Suppressor macrophage treated with lipopolysaccharide for 1 hour (primary cell): Measurements from ENCODE around the gene DBNL.

Source experiments
- DNase-seq, 3 donors: peaks; one replicate each; pipeline ENCODE4 v3.0.0-alpha.2; 2020 to 2022

DBNL gene

GRCh38 chr7:44078521-44078920, 34.0 kb downstream of the DBNL start:
- no peak for DNase-seq

GRCh38 chr7:44079331-44080021, 35.0 kb downstream of the DBNL start:
- peak in 1 of 3 donors; percentile 46 for DNase-seq

DNA sequence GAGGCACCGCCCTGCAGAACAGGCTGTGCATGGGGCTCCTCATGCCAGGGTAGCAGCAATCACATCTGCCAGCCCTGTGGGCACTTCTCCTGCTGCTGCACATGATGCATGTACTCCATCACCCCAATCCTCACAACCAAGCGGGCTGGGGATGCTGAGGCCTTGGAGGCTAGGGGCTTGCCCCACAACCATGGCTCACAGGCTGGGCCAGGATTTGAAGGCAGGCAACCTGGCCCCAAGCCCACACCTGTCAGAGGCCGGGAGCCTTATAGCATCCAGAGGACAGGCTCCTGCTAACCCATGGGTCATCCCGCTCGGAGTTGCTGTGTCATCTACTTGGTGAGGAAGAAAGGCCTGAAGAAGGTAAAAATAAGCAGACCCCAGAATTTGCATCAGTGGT, 35.6 kb downstream of the DBNL start:
- DNase-seq, result no peak

DNA sequence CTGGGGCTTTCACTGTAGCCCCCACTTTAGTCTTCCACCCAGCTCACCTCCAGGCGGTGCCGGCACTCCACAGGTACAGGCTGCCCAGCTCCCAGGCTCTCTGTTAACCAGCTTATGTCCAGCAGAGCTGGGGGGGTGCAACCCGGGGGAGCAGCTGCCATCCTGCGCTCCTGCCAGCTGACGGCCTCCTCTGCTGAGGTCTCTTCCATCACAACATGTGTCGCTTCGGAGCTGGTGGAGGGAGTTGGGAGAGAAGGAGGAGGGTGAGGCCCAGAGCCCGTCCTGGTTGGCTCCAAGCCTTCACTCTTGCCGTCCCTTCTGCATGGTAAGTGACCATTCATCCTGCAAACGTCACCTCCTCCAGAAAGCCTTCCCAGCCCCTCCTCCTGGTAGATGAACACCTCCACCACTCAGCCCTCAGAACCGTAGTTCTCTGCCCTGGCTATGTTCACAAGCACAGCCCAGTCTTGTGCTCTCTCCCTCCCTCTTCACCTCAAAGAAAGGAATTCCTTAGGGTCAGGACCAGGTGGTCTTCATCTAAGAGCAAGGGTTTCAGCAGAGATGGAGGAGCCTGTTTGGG, 36.3 kb downstream of the DBNL start:
- DNase-seq, result no peak

DNA sequence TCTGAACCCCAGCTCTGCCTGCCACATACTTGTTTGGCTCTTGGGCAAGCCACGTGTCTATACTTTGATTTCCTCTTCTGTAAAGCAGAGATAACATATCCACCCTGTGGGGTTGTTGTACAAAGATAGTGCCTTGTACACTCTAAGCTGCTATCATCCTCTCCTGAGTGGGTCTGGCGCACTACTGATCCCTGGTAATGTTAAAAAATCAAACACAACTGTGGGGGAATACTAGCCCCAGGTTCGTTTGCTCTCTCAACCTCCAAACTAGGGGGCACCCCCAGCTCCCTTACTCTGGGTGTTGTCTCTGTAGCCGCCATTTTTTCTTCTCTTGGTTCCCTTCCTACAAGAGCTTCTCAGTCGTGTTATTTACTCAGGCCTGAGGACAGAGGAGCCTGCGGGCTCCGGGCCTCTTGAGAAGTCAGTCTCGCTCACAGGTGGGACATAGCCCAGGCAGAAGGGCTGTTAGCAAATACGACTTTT, 36.8 kb downstream of the DBNL start:
- no peak for DNase-seq

DNA sequence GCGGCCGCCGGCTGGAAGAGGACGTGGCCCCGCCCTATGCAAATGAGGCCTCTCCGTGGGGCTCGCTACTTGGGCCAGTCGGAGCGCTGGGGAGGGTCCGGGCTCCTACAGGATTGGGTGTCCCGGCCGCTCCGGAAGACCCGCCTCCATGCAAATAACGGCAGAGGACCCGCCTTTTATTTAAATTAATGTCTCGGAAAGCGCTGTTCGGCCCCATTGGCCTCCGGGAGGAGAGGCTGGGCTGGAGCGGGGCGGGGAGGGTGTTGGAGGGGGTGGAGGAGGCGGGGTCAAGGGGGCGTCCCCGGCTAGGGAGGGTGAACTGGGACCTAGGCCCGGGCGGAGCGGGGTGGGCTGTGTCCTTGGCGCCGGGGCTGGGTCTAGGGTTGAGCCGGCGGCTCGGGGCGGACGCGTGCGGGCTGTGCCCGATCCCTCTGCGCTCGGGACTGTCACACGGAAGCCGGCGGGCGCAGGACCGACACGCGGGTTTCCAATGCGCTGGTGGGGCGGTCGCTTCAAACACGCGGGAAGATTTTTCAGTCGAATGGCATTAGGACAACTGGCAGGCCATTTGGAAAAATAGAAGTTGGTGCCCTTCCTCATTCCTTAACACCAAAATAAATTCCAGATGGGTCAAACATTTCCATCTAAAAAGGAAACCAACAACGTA, 38.2 kb downstream of the DBNL start:
- DNase-seq, result peak; percentile 99

GRCh38 chr7:44083796-44084195, 39.3 kb downstream of the DBNL start:
- no peak for DNase-seq

- no peak for DNase-seq
Measured at GRCh38 chr7:44084701-44085100, 40.2 kb downstream of the DBNL start.

DNA sequence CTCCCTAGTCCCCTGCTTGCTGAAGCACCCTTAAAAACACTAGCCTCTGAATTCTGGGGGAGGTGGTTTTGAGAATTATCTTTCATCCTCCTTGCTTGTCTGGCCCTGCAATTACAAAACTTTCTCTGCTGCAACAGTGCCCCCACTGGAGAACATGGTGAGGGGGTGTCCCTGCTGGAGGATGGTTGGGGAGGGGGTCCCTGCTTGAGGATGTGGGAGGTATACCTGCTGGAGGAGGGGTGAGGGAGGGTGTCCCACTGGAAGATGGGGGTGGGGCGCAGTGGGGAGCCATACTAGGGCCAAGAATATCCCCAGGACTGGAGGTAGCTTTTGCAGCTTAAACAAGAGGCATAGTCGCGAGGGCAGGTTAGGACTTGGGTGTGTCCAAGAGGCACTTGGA, 41.0 kb downstream of the DBNL start:
- DNase-seq, result no peak

- DNase-seq, result no peak
Measured at GRCh38 chr7:44086627-44087026, 42.1 kb downstream of the DBNL start.

- no peak for DNase-seq
Measured at GRCh38 chr7:44087911-44088838, 43.7 kb downstream of the DBNL start.

DNA sequence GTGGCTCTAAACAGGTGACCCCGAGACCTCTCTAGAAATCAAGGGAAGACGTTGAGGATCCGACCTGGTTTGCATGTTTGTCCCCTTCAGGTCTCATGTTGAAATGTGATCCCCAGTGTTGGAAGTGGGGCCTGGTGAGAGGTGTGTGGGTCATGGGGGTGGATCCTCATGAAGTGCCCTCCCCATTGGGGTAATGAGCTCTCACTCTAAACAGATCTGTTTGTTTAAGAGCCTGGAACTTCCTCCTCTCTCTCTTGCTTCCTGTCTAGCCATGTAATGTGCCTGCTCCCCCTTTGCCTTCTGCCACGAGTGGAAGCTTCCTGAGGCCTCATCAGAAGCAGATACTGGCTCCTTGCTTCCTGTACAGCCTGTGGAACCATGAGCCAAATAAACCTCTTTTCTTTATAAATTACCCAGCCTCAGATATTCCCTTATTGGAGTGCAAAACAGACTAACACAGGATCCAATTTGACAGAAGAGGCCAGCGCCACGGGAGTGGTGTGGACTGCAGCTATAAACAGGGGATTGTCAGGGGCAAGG, 48.7 kb downstream of the DBNL start:
- no peak for DNase-seq

DNA sequence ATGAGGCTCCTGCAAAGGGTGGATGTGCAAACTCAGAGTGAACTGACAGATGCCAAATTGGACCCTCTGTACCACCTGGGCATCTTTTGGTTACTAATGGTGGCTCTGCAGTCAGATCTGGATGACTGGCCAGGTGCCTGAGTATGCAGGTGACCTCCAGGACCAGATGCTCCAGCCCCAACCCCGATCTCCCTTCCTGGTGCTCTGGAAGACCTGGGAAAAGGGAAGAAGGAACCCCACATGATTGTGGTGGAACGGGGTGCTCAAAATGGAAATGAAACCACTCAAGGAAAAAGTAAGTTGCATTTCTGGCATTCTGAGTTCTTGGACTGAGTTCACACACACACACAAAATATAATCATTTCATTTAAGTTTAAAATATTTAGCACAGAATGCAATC, 49.9 kb downstream of the DBNL start:
- peak in 1 of 3 donors; percentile 10 for DNase-seq

GRCh38 chr7:44094883-44095592, 50.5 kb downstream of the DBNL start:
- DNase-seq, result no peak

DNA sequence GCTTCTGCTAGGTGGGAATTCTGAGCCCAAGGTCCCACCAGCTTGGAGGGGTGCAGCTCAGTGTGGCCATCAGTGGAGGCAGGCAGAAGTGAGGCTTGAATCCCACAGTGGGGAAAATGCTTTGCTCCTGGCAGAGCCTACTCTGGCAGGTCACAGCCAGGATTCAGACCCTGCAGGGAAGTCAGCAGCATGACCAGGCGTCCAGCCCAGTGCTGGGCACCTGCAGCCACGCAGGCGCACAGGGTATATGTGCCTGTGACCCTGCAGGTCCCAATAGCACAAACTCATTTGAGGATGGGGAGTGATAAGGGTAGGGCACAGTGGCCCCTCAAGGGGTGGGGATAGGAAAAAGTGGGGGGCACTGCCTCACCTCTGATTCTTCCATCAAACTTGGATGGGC, 51.3 kb downstream of the DBNL start:
- DNase-seq, result no peak

- DNase-seq, result no peak
Measured at GRCh38 chr7:44096326-44096881, 51.9 kb downstream of the DBNL start.

DNA sequence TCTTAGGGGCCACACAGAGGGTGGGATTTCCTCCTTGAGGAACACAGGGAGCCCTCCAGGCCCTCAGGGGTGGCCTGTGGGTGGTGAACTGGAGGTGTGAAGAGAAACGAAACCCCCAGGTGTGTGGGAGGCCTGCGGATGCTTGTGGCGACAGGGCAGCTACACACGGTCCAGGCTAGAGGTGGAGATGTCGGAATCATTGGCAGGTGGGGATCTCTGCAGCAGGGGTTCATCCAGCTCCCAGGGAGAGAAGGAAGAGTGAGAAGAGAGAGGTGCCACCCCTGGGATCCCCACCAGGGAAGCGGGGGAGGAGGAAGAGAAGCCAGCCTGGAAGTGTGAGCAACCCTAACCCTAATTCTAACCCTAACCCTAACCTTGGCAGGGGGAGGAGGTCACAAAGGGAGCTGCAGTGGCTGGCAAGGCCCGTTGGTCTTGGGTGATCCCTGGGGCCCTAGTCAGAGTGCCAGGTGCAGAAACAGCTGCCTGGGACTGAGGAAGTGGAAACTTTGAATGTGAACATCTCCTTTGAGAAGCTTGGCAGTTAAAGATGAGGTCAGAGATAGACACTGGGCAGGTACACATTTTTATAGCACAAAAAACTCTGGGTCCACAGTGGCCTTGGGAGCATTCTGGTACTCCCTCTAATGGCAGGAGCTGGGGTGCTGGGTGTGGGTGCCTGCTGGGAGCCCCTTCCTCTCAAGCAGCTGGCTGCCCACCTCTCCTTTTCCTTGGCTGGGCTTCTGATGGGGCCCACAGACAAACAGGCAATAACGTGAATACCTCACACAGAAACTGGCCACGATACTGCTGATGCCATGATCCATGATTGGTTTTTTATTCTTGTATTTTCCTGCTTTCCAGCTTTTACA, 52.8 kb downstream of the DBNL start:
- no peak for DNase-seq

GRCh38 chr7:44098092-44099068, 53.9 kb downstream of the DBNL start:
- no peak for DNase-seq

- DNase-seq, result no peak
Measured at GRCh38 chr7:44099669-44100068, 55.2 kb downstream of the DBNL start.
